H1 (cell line): Measurements from ENCODE around the gene SAMD4A. TPM values are rescaled to one million over a fixed set of nuclear protein-coding genes. Genes with fewer than 3 reads are reported as not detected.

Source experiments
- CTCF ChIA-PET: fragments of 300-600 bp; sonication (Branson Sonifier 250); formaldehyde crosslinking; loops from one replicate; lab custom pipeline; 2021; ENCODE audit not compliant: partially characterized antibody; lab: Charles Lee
- POLR2A ChIA-PET: fragments of 300-600 bp; sonication (Branson Sonifier 250); formaldehyde crosslinking; loops from one replicate; lab custom pipeline; 2021; ENCODE audit warnings: inconsistent platforms; ENCODE audit not compliant: partially characterized antibody; lab: Charles Lee
- DNase-seq, 2 experiments: peaks; one replicate each; pipeline versions ENCODE4 v3.0.0 to v3.0.0-alpha.2; 2010 to 2022; ENCODE audit warnings: low spot score in 2 of 2, low read depth in 1 of 2, mixed read lengths in 1 of 2
- FAIRE-seq: peaks from 2 replicates; lab custom pipeline; 2011; peaks lifted over from hg19 to GRCh38; lab: Jason Lieb, UNC
- H2AFZ ChIP-seq: 2 replicates; pipeline ENCODE4 v1.8.1; 2012; ENCODE audit warnings: low read length, inconsistent platforms
- H2AK5ac ChIP-seq: 2 replicates; pipeline ENCODE4 v1.6.1; 2013; ENCODE audit warnings: low read depth, low read length
- H2BK120ac ChIP-seq: replicated peaks from 2 replicates; pipeline ENCODE3; 2013; ENCODE audit warnings: low read depth, low read length, inconsistent platforms
- H2BK12ac ChIP-seq: 2 replicates; pipeline ENCODE4 v1.6.1; 2013; ENCODE audit warnings: low read depth, low read length
- H2BK15ac ChIP-seq: 2 replicates; pipeline ENCODE4 v1.6.1; 2013; ENCODE audit warnings: low read length
- H2BK20ac ChIP-seq: 2 replicates; pipeline ENCODE4 v1.6.1; 2013; ENCODE audit warnings: low read length
- H2BK5ac ChIP-seq: 2 replicates; pipeline ENCODE4 v1.6.1; 2013; ENCODE audit warnings: low read depth, low read length
- H3K14ac ChIP-seq: 2 replicates; pipeline ENCODE4 v1.6.1; 2013; ENCODE audit warnings: inconsistent platforms; ENCODE audit not compliant: insufficient read length
- H3K18ac ChIP-seq: 2 replicates; pipeline ENCODE4 v1.6.1; 2013; ENCODE audit warnings: low read length; ENCODE audit errors: extremely low read depth
- H3K23ac ChIP-seq: 2 replicates; pipeline ENCODE4 v1.6.1; 2013; ENCODE audit warnings: inconsistent platforms; ENCODE audit not compliant: insufficient read length
- H3K23me2 ChIP-seq: 2 replicates; pipeline ENCODE4 v1.6.1; 2013; ENCODE audit warnings: low read depth, low read length
- H3K27ac ChIP-seq: 2 replicates; pipeline ENCODE4 v1.6.1; 2011; ENCODE audit warnings: low read depth, low read length, inconsistent platforms
- H3K27me3 ChIP-seq, 4 experiments: replicated peaks in 1 of 4; 1 replicate in 1 of 4; 2 replicates in 3 of 4; pipeline versions ENCODE4 v1.6.1 to v1.8.1; 2011 to 2013; ENCODE audit warnings: low read length in 3 of 4, mild to moderate bottlenecking in 3 of 4, inconsistent platforms in 2 of 4, mixed read lengths in 2 of 4, moderate library complexity in 1 of 4; ENCODE audit not compliant: control insufficient read depth in 3 of 4, insufficient read depth in 3 of 4; ENCODE audit errors: extremely low read depth in 1 of 4
- H3K36me3 ChIP-seq, 4 experiments: 2 replicates each; pipeline versions ENCODE4 v1.6.1 to v1.8.1; 2011 to 2013; ENCODE audit warnings: mild to moderate bottlenecking in 4 of 4, low read length in 3 of 4, moderate library complexity in 2 of 4, control low read depth in 1 of 4, inconsistent platforms in 1 of 4; ENCODE audit not compliant: insufficient read depth in 4 of 4, control insufficient read depth in 2 of 4
- H3K4ac ChIP-seq: replicated peaks from 2 replicates; pipeline ENCODE3; 2013; ENCODE audit warnings: low read length, low read depth, mixed read lengths, inconsistent platforms; ENCODE audit not compliant: insufficient read length
- H3K4me1 ChIP-seq, 4 experiments: replicated peaks in 1 of 4; 1 replicate in 1 of 4; 2 replicates in 3 of 4; pipeline versions ENCODE4 v1.6.1 to v1.8.1; 2011 to 2013; ENCODE audit warnings: low read length in 3 of 4, inconsistent platforms in 2 of 4, mixed read lengths in 1 of 4; ENCODE audit not compliant: insufficient read depth in 4 of 4, control insufficient read depth in 3 of 4
- H3K4me2 ChIP-seq, 2 experiments: 2 replicates each; pipeline versions ENCODE4 v1.6.1 to v1.8.1; 2011 to 2013; ENCODE audit warnings: low read depth in 2 of 2, low read length in 2 of 2, control low read depth in 1 of 2, inconsistent platforms in 1 of 2, mild to moderate bottlenecking in 1 of 2; ENCODE audit not compliant: insufficient read depth in 1 of 2
- H3K4me3 ChIP-seq, 4 experiments: fragments of 200-600, 300-600 bp in 1 of 4; sonication (generic), shearing (Covaris generic), sonication (Bioruptor Twin) in 1 of 4; 2 replicates each; pipeline versions ENCODE4 v1.5.1 to v1.8.1; 2011 to 2016; ENCODE audit warnings: low read length in 4 of 4, low read depth in 3 of 4, control low read depth in 2 of 4, inconsistent platforms in 2 of 4, mild to moderate bottlenecking in 2 of 4, mixed read lengths in 1 of 4, moderate library complexity in 1 of 4; ENCODE audit not compliant: insufficient read depth in 2 of 4; ENCODE audit errors: extremely low read depth in 1 of 4
- H3K56ac ChIP-seq: replicated peaks from 2 replicates; pipeline ENCODE3; 2013; ENCODE audit warnings: low read depth, mild to moderate bottlenecking, mixed read lengths, low read length, inconsistent platforms; ENCODE audit not compliant: insufficient read length
- H3K79me1 ChIP-seq: 2 replicates; pipeline ENCODE4 v1.6.1; 2013; ENCODE audit warnings: low read depth, low read length, control low read depth
- H3K79me2 ChIP-seq, 2 experiments: 2 replicates each; pipeline versions ENCODE4 v1.6.1 to v1.8.1; 2012 to 2013; ENCODE audit warnings: low read length in 2 of 2, mild to moderate bottlenecking in 2 of 2, inconsistent platforms in 1 of 2; ENCODE audit not compliant: insufficient read depth in 2 of 2, control insufficient read depth in 1 of 2
- H3K9ac ChIP-seq, 4 experiments: replicated peaks in 1 of 4; 1 replicate in 1 of 4; 2 replicates in 3 of 4; pipeline versions ENCODE4 v1.6.1 to v1.8.1; 2011 to 2013; ENCODE audit warnings: low read depth in 3 of 4, low read length in 3 of 4, control low read depth in 2 of 4, mild to moderate bottlenecking in 2 of 4, moderate library complexity in 2 of 4, inconsistent platforms in 1 of 4; ENCODE audit errors: extremely low read depth in 1 of 4
- H3K9me3 ChIP-seq, 2 experiments: 2 replicates each; pipeline versions ENCODE4 v1.6.1 to v1.8.1; 2012 to 2013; ENCODE audit warnings: mild to moderate bottlenecking in 2 of 2, moderate library complexity in 2 of 2, control low read depth in 1 of 2, inconsistent platforms in 1 of 2, low read depth in 1 of 2, low read length in 1 of 2, mixed read lengths in 1 of 2; ENCODE audit not compliant: insufficient read depth in 2 of 2
- H4K20me1 ChIP-seq, 2 experiments: replicated peaks in 1 of 2; 2 replicates each; pipeline versions ENCODE3 to v1.8.1; 2011 to 2013; ENCODE audit warnings: inconsistent platforms in 2 of 2, low read length in 2 of 2, mild to moderate bottlenecking in 1 of 2; ENCODE audit not compliant: insufficient read depth in 2 of 2, control insufficient read depth in 1 of 2
- H4K5ac ChIP-seq: 2 replicates; pipeline ENCODE4 v1.6.1; 2013; ENCODE audit warnings: low read length, low read depth, mixed read lengths, inconsistent platforms; ENCODE audit not compliant: insufficient read length
- H4K8ac ChIP-seq: 2 replicates; pipeline ENCODE4 v1.8.0; 2013; ENCODE audit warnings: mild to moderate bottlenecking, moderate library complexity, low read length, inconsistent platforms; ENCODE audit not compliant: insufficient read depth; ENCODE audit errors: extremely low read depth
- H4K91ac ChIP-seq: replicated peaks from 2 replicates; pipeline ENCODE3; 2013; ENCODE audit warnings: low read length, mixed read lengths, inconsistent platforms; ENCODE audit not compliant: insufficient read length
- CREB1 ChIP-seq: IDR thresholded peaks from 2 replicates; pipeline ENCODE4 v1.6.1; 2012; ENCODE audit warnings: inconsistent platforms
- E2F6 ChIP-seq: IDR thresholded peaks from 2 replicates; pipeline ENCODE4 v1.6.1; 2012; ENCODE audit warnings: inconsistent platforms
- KDM5A ChIP-seq: fragments of 200-600 bp; IDR thresholded peaks from 2 replicates; pipeline ENCODE4 v1.7.1; 2012; ENCODE audit warnings: mild to moderate bottlenecking, low read length, inconsistent platforms, mixed read lengths
- MAFK ChIP-seq: IDR thresholded peaks from 2 replicates; pipeline ENCODE4 v1.6.1; 2012; ENCODE audit warnings: low read depth, mild to moderate bottlenecking, improper control_type of control experiment, low read length
- SAP30 ChIP-seq: fragments of 300-600 bp; sonication (generic); IDR thresholded peaks from 2 replicates; pipeline ENCODE4 v1.7.1; 2012; ENCODE audit warnings: low read length, moderate library complexity, mild to moderate bottlenecking, inconsistent platforms; ENCODE audit not compliant: insufficient read depth, insufficient replicate concordance
- SUZ12 ChIP-seq: fragments of 200-600 bp; sonication (generic); IDR thresholded peaks from 2 replicates; pipeline ENCODE4 v1.6.1; 2012; ENCODE audit warnings: mild to moderate bottlenecking, inconsistent platforms, low read length, moderate library complexity, mixed read lengths
- WGBS, 2 experiments: shearing (Covaris generic) in 1 of 2; methylation state at CpG; one replicate each; pipeline versions ENCODE4 v1.1.6 to v1.1.7; 2013 to 2015; ENCODE audit warnings: low lambda C conversion rate in 2 of 2, mixed read lengths in 2 of 2, inconsistent platforms in 1 of 2, low coverage in 1 of 2, missing lambda C conversion rate in 1 of 2; ENCODE audit not compliant: insufficient replicate concordance in 2 of 2, insufficient coverage in 1 of 2, insufficient read length in 1 of 2; ENCODE audit errors: extremely low coverage in 1 of 2, missing lambda C conversion rate in 1 of 2; 5-methylcytosine and 5-hydroxymethylcytosine counted together
- polyA plus RNA-seq, 7 experiments: library from polyadenylated mRNA; depleted of rRNA in 3 of 7; stranded (reverse) in 5 of 7; unstranded in 2 of 7; fragments of >200 nt in 5 of 7; fragments of 200-250 nt in 2 of 7; gene quantifications; 1 replicate in 5 of 7; 2 replicates in 1 of 7; 4 replicates in 1 of 7; pipeline versions ENCODE4 v1.2.1 to v1.2.3, GENCODE V29; 2011 to 2013; ENCODE audit warnings: missing spikeins in 2 of 7, mixed read lengths in 2 of 7
- total RNA-seq: library from RNA; stranded (reverse); fragmentation: NEBNext Ultra II Directional; extraction: Animal tissue kit (Norgen Biotek cat#: 25700); gene quantifications from 2 replicates; pipeline ENCODE4 v1.2.1, GENCODE V29; 2021

Gene SAMD4A
- total and polyA plus RNA-seq, 2 of the 8 experiments (the other 6 are each of a cell fraction or from before 2014, with no cell fraction given), result 2.4 to 12.3 TPM

GRCh38 chr14:54639611-54640010, 72.7 kb downstream of the SAMD4A start:
- no peak overlapping the region for H4K91ac ChIP-seq
- no peaks in the 10 kb centered on the region for H3K9me3 ChIP-seq
- H3K36me3 ChIP-seq, result no peaks in the 10 kb centered on the region
- no peak overlapping the region for H3K27ac ChIP-seq
- H3K18ac ChIP-seq, result no peak overlapping the region
- FAIRE-seq (no peak), DNase-seq (no peak)
- no peak overlapping the region for H2AFZ ChIP-seq
- no peaks in the 10 kb centered on the region; the same call in 1 of the 2 replicates for H3K79me1 ChIP-seq
- peaks cover 0 to 7% (median 6%) of the 10 kb centered on the region in 4 experiments; a peak in 4 of 7 replicates for H3K4me1 ChIP-seq
- no peak overlapping the region for H3K56ac ChIP-seq
- ChIA-PET POLR2A (interaction anchor here (0.6 to 1.8 kb wide), 6 partner anchors 9 to 245 kb away, joined by 3 to 7 read pairs (median 4); no protein-coding TSS in a partner anchor), CTCF (interaction anchor here (0.7 to 2.7 kb wide), 10 partner anchors 8 to 73 kb away, joined by 3 to 9 read pairs (median 4); partner anchors contain the start of gene SAMD4A)
- H2BK120ac ChIP-seq, result no peak overlapping the region
- H4K5ac ChIP-seq, result no peak overlapping the region
- no peaks in the 10 kb centered on the region for H3K79me2 ChIP-seq
- no peak overlapping the region for H3K4me3 ChIP-seq
- no peaks in the 10 kb centered on the region for H3K23me2 ChIP-seq
- H3K14ac ChIP-seq, result no peak overlapping the region
- no peak overlapping the region for H4K8ac ChIP-seq
- no peak overlapping the region; the same call in 1 of the 2 replicates for H2AK5ac ChIP-seq
- H4K20me1 ChIP-seq, result no peaks in the 10 kb centered on the region
- H2BK12ac ChIP-seq, result no peak overlapping the region
- no peak overlapping the region for H3K4ac ChIP-seq
- H2BK20ac ChIP-seq, result no peak overlapping the region
- no peak overlapping the region for H3K4me2 ChIP-seq
- H3K27me3 ChIP-seq, result no peaks in the 10 kb centered on the region
- H2BK15ac ChIP-seq, result no peak overlapping the region
- no peak overlapping the region for H2BK5ac ChIP-seq
- H3K9ac ChIP-seq, result no peak overlapping the region
- no peak for TF ChIP-seq E2F6
- no peak for TF ChIP-seq SUZ12
- no peak for TF ChIP-seq KDM5A
- TF ChIP-seq SAP30, result no peak
- TF ChIP-seq MAFK, result no peak
- no peak for TF ChIP-seq CREB1
- no peak overlapping the region for H3K23ac ChIP-seq
- WGBS, 2 experiments, result 69% methylated on average over 2 of the region's 2 CpGs; no CpG with 5 or more reads in 1 of the 2 experiments
